OCI-LY3 (cell line): Measurements from ENCODE around the gene ARHGEF4.

Experiments
- CTCF ChIP-seq: fragments of 200-600, 300-600 bp; sonication (generic); IDR thresholded peaks from 2 replicates; pipeline ENCODE4 v1.5.1; 2014; ENCODE audit warnings: antibody characterized with exemption, low read length, low read depth
- EZH2phosphoT487 ChIP-seq: fragments of 200-600 bp; shearing (Covaris generic); IDR thresholded peaks from 2 replicates; pipeline ENCODE4 v1.6.1; 2018; ENCODE audit warnings: antibody characterized with exemption, mixed run types, low read depth

GRCh38 chr2:131058214-131058843 is 221.6 kb downstream of the ARHGEF4 start:
- TF ChIP-seq CTCF (no peak), EZH2phosphoT487 (no peak)
